Liver (tissue), 9 donors: ENCODE results near the gene SIK3. TPM values are rescaled to one million over a fixed set of nuclear protein-coding genes. Genes with fewer than 3 reads are reported as not detected.

Experiments used
- DNase-seq: peaks from one replicate; pipeline ENCODE4 v3.0.0-alpha.2; 2017; ENCODE audit warnings: low spot score
- H3K27ac ChIP-seq, 2 donors: one replicate each; pipeline ENCODE4 v1.7.0; 2013; ENCODE audit warnings: inconsistent platforms in 2 of 2, low read length in 2 of 2, control low read depth in 1 of 2, low read depth in 1 of 2, mild to moderate bottlenecking in 1 of 2
- H3K27me3 ChIP-seq, 4 donors: one replicate each; pipeline versions ENCODE4 v1.6.1 to v1.7.0; 2013; ENCODE audit warnings: low read length in 3 of 4, inconsistent platforms in 1 of 4, mild to moderate bottlenecking in 1 of 4, moderate library complexity in 1 of 4; ENCODE audit not compliant: control insufficient read depth in 4 of 4, insufficient read depth in 4 of 4
- H3K36me3 ChIP-seq, 4 donors: one replicate each; pipeline versions ENCODE4 v1.6.1 to v1.7.0; 2013; ENCODE audit warnings: low read length in 3 of 4, mild to moderate bottlenecking in 3 of 4, low read depth in 1 of 4, moderate library complexity in 1 of 4; ENCODE audit not compliant: control insufficient read depth in 4 of 4, insufficient read depth in 3 of 4
- H3K4me1 ChIP-seq, 4 donors: one replicate each; pipeline versions ENCODE4 v1.6.1 to v1.7.0; 2013; ENCODE audit warnings: low read length in 3 of 4, mild to moderate bottlenecking in 3 of 4, moderate library complexity in 1 of 4; ENCODE audit not compliant: control insufficient read depth in 4 of 4, insufficient read depth in 4 of 4
- H3K4me3 ChIP-seq, 3 donors: one replicate each; pipeline versions ENCODE4 v1.6.1 to v1.7.0; 2013; ENCODE audit warnings: low read length in 3 of 3, control low read depth in 1 of 3, low read depth in 1 of 3, mild to moderate bottlenecking in 1 of 3
- H3K9ac ChIP-seq, 2 donors: one replicate each; pipeline ENCODE4 v1.7.0; 2013; ENCODE audit warnings: low read length in 2 of 2, mild to moderate bottlenecking in 2 of 2, moderate library complexity in 2 of 2, control low read depth in 1 of 2, low read depth in 1 of 2
- H3K9me3 ChIP-seq, 4 donors: one replicate each; pipeline versions ENCODE4 v1.6.1 to v1.7.0; 2013; ENCODE audit warnings: low read length in 3 of 4; ENCODE audit not compliant: control insufficient read depth in 4 of 4
- CTCF ChIP-seq: fragments of 150-350 bp; IDR thresholded peaks from 2 replicates; pipeline ENCODE4 v1.5.1; 2017; ENCODE audit warnings: improper control_type of control experiment, low read depth, low read length; ENCODE audit not compliant: missing input control
- EGR1 ChIP-seq, 2 donors: IDR thresholded peaks; 2 replicates each; pipeline ENCODE4 v1.6.1; 2016 to 2018; ENCODE audit warnings: antibody characterized with exemption in 2 of 2, low read depth in 2 of 2
- FOXA1 ChIP-seq: IDR thresholded peaks from 2 replicates; pipeline ENCODE4 v1.6.1; 2016; ENCODE audit warnings: antibody characterized with exemption
- FOXA2 ChIP-seq: IDR thresholded peaks from 2 replicates; pipeline ENCODE4 v1.6.1; 2016; ENCODE audit warnings: antibody characterized with exemption
- GABPA ChIP-seq, 2 donors: IDR thresholded peaks in 1 of 2; conservative IDR thresholded peaks in 1 of 2; 2 replicates each; pipeline ENCODE4 v1.6.1; 2016; ENCODE audit warnings: antibody characterized with exemption in 2 of 2, mild to moderate bottlenecking in 1 of 2, moderate library complexity in 1 of 2
- HNF4A ChIP-seq, 2 donors: conservative IDR thresholded peaks; 2 replicates each; pipeline ENCODE4 v1.6.1; 2016; ENCODE audit warnings: antibody characterized with exemption in 2 of 2, mild to moderate bottlenecking in 2 of 2
- HNF4G ChIP-seq: IDR thresholded peaks from 2 replicates; pipeline ENCODE4 v1.6.1; 2016; ENCODE audit warnings: antibody characterized with exemption
- JUND ChIP-seq, 2 donors: IDR thresholded peaks; 2 replicates each; pipeline ENCODE4 v1.6.1; 2016; ENCODE audit warnings: antibody characterized with exemption in 2 of 2
- MAX ChIP-seq: IDR thresholded peaks from 2 replicates; pipeline ENCODE4 v1.6.1; 2016; ENCODE audit warnings: antibody characterized with exemption
- NR2F2 ChIP-seq: IDR thresholded peaks from 2 replicates; pipeline ENCODE4 v1.6.1; 2016; ENCODE audit warnings: antibody characterized with exemption
- RAD21 ChIP-seq, 2 donors: IDR thresholded peaks; 2 replicates each; pipeline ENCODE4 v1.6.1; 2016; ENCODE audit warnings: antibody characterized with exemption in 2 of 2, mild to moderate bottlenecking in 2 of 2
- RXRA ChIP-seq, 2 donors: IDR thresholded peaks; 2 replicates each; pipeline ENCODE4 v1.6.1; 2017 to 2018; ENCODE audit warnings: antibody characterized with exemption in 2 of 2, mild to moderate bottlenecking in 1 of 2
- SP1 ChIP-seq: IDR thresholded peaks from 2 replicates; pipeline ENCODE4 v1.6.1; 2018; ENCODE audit warnings: antibody characterized with exemption, mild to moderate bottlenecking
- TAF1 ChIP-seq: conservative IDR thresholded peaks from 2 replicates; pipeline ENCODE4 v1.6.1; 2016; ENCODE audit warnings: antibody characterized with exemption, mild to moderate bottlenecking
- YY1 ChIP-seq: IDR thresholded peaks from 2 replicates; pipeline ENCODE4 v1.6.1; 2016; ENCODE audit warnings: antibody characterized with exemption, mild to moderate bottlenecking
- ZBTB33 ChIP-seq: IDR thresholded peaks from 2 replicates; pipeline ENCODE4 v1.6.1; 2016; ENCODE audit warnings: antibody characterized with exemption
- WGBS: extraction: QIAGEN DNeasy Blood & Tissue Kit; methylation state at CpG from one replicate; pipeline ENCODE4 v1.1.7; 2013; 5-methylcytosine and 5-hydroxymethylcytosine counted together
- polyA plus RNA-seq, 2 donors: library from polyadenylated mRNA; stranded (reverse) in 1 of 2; unstranded in 1 of 2; fragments of 200-250 nt in 1 of 2; fragments of >200 nt in 1 of 2; fragmentation: Nextera tagmentation in 1 of 2; extraction: Ambion mirVana in 1 of 2; gene quantifications; one replicate each; pipeline versions ENCODE4 v1.2.1 to v1.2.3, GENCODE V29; 2013 to 2015
- total RNA-seq, 2 donors: library from RNA; depleted of rRNA; stranded (reverse); fragments of >200 nt; gene quantifications; one replicate each; pipeline ENCODE4 v1.2.3, GENCODE V29; 2014
- TF ChIP-seq, protein P1 (sequence below): IDR thresholded peaks from 2 replicates; pipeline ENCODE4 v1.6.1; 2016; ENCODE audit warnings: antibody characterized with exemption
- TF ChIP-seq, protein P2 (sequence below): IDR thresholded peaks from 2 replicates; pipeline ENCODE4 v1.6.1; 2016; ENCODE audit warnings: antibody characterized with exemption, mild to moderate bottlenecking
- donor health status: healthy.
- donor health status: healthy.
- donor health status: healthy.
- donor health status: healthy.
- donor health status: healthy.

Gene SIK3
- total and polyA plus RNA-seq, 4 donors, result 6.9 to 52.4 (median 14.4) TPM

GRCh38 chr11:116840746-116841296, 257.4 kb downstream of the SIK3 start:
- DNase-seq, result no peak
- H3K4me3 ChIP-seq, result no peak overlapping the region
- WGBS, result 40% methylated on average over 9 of the region's 9 CpGs
- H3K27ac ChIP-seq, result peak overlapping the region; percentile 83 to 96
- H3K4me1 ChIP-seq, result peaks cover 28 to 56% (median 44%) of the 10 kb centered on the region in 4 donors
- H3K36me3 ChIP-seq, result peaks cover 3 to 20% (median 7%) of the 10 kb centered on the region in 4 donors
- no peaks in the 10 kb centered on the region for H3K9me3 ChIP-seq
- no peaks in the 10 kb centered on the region for H3K27me3 ChIP-seq
- TF ChIP-seq SP1 (peak; percentile 86), ZBTB33 (peak; percentile 62), RXRA (IDR thresholded peaks at IDR 0.05) (peak; percentile 84 to 97), NR2F2 (no peak), EGR1 (IDR thresholded peaks at IDR 0.05; ENCODE audit: low read depth in 2 of 2) (peak in 1 of 2 donors; percentile 42), RAD21 (IDR thresholded peaks at IDR 0.05) (peak in 1 of 2 donors; percentile 43), FOXA2 (peak; percentile 25), MAX (peak; percentile 75), HNF4A (conservative IDR thresholded peaks at IDR 0.05) (peak; percentile 92 to 96), GABPA (IDR thresholded peaks at IDR 0.05 in 1 of 2, conservative IDR thresholded peaks at IDR 0.05 in 1 of 2) (no peak), JUND (IDR thresholded peaks at IDR 0.05) (peak; percentile 58 to 76), FOXA1 (no peak), HNF4G (peak; percentile 82), CTCF (no peak), TAF1 (no peak), YY1 (no peak)
- TF ChIP-seq, protein P1, sequence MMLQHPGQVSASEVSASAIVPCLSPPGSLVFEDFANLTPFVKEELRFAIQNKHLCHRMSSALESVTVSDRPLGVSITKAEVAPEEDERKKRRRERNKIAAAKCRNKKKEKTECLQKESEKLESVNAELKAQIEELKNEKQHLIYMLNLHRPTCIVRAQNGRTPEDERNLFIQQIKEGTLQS, result no peak
- TF ChIP-seq, protein P2, sequence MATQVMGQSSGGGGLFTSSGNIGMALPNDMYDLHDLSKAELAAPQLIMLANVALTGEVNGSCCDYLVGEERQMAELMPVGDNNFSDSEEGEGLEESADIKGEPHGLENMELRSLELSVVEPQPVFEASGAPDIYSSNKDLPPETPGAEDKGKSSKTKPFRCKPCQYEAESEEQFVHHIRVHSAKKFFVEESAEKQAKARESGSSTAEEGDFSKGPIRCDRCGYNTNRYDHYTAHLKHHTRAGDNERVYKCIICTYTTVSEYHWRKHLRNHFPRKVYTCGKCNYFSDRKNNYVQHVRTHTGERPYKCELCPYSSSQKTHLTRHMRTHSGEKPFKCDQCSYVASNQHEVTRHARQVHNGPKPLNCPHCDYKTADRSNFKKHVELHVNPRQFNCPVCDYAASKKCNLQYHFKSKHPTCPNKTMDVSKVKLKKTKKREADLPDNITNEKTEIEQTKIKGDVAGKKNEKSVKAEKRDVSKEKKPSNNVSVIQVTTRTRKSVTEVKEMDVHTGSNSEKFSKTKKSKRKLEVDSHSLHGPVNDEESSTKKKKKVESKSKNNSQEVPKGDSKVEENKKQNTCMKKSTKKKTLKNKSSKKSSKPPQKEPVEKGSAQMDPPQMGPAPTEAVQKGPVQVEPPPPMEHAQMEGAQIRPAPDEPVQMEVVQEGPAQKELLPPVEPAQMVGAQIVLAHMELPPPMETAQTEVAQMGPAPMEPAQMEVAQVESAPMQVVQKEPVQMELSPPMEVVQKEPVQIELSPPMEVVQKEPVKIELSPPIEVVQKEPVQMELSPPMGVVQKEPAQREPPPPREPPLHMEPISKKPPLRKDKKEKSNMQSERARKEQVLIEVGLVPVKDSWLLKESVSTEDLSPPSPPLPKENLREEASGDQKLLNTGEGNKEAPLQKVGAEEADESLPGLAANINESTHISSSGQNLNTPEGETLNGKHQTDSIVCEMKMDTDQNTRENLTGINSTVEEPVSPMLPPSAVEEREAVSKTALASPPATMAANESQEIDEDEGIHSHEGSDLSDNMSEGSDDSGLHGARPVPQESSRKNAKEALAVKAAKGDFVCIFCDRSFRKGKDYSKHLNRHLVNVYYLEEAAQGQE, result peak; percentile 31
- peak overlapping the region in 1 of 2 donors; percentile 32 for H3K9ac ChIP-seq
